ENCODE data around the gene ZNF423.

ZNF423 gene

DNA sequence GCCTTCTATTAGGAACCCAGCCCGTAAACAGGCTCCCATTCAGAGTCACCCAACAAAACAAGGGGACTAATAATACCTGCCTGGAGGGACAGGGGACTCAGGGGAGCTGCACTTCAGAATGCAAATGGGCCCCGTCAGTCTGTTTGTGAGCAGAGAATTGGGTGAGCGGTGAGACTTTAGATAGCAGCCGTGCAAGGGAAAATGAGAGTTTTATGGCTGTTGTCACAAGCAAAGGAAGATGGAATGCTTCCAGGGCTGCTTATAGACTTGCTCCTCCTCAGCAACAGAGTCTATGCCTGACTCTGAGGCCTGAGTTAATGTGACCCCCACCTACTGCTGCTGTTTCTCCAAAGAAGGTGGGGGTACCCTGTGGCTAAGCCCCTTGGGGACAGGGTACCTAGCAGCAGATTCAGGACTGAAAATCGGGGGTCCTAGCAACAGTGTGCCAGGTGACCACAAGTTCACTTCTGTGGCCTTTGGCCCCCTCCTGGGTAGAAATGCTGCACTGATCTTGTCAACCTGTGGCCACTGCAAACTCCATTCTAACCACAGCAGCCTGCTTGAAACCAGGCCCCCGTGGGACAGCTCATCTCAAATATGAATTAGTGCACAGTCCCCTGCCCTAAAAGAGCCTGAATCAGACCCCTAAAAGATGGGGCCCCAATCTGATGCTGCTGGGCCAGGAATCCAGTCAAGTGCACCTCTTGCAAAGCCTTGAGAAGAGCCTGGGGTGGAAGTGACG, 355.9 kb downstream of the ZNF423 start:
- peak in 1 of 2 donors; percentile 38 for DNase-seq
- no peaks in the 10 kb centered on the region for H3K36me3 ChIP-seq
- TF ChIP-seq, protein P1, sequence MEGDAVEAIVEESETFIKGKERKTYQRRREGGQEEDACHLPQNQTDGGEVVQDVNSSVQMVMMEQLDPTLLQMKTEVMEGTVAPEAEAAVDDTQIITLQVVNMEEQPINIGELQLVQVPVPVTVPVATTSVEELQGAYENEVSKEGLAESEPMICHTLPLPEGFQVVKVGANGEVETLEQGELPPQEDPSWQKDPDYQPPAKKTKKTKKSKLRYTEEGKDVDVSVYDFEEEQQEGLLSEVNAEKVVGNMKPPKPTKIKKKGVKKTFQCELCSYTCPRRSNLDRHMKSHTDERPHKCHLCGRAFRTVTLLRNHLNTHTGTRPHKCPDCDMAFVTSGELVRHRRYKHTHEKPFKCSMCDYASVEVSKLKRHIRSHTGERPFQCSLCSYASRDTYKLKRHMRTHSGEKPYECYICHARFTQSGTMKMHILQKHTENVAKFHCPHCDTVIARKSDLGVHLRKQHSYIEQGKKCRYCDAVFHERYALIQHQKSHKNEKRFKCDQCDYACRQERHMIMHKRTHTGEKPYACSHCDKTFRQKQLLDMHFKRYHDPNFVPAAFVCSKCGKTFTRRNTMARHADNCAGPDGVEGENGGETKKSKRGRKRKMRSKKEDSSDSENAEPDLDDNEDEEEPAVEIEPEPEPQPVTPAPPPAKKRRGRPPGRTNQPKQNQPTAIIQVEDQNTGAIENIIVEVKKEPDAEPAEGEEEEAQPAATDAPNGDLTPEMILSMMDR (IDR thresholded peaks at IDR 0.05) = no peak
- no peaks in the 10 kb centered on the region for H3K9me3 ChIP-seq
- no peak overlapping the region for H3K4me3 ChIP-seq
- no peaks in the 10 kb centered on the region for H3K4me1 ChIP-seq
- intact Hi-C loops (cut with DNase I; ENCODE audit: low total_unique reads) = no loop called here
- H3K27ac ChIP-seq = no peak overlapping the region
- no peaks in the 10 kb centered on the region for H3K27me3 ChIP-seq

DNA sequence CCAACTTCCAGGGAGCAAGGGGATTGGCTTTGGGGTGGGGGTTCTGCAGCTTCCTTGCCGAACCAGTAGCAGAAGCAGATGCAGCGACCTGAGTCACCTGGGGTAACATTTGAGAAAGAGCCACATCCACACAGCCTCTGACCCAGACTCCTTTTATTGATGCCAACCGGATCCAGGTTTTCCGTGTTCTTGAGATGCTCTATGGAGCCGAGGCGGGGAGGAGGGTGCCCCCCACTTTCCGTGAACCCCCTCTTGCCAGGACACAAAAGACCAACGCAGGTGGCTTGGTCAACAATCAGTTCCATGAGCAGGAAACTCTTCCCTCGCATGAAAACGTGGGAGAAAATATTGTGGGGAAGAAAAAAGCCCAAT, 356.5 kb downstream of the ZNF423 start:
- H3K27me3 ChIP-seq = no peaks in the 10 kb centered on the region
- intact Hi-C loops (cut with DNase I; ENCODE audit: low total_unique reads) = no loop called here
- H3K27ac ChIP-seq = no peak overlapping the region
- TF ChIP-seq, protein P1 (IDR thresholded peaks at IDR 0.05) = no peak
- no peak overlapping the region for H3K4me3 ChIP-seq
- peak in 1 of 2 donors; percentile 12 for DNase-seq
- no peaks in the 10 kb centered on the region for H3K36me3 ChIP-seq
- no peaks in the 10 kb centered on the region for H3K9me3 ChIP-seq
- no peaks in the 10 kb centered on the region for H3K4me1 ChIP-seq

DNA sequence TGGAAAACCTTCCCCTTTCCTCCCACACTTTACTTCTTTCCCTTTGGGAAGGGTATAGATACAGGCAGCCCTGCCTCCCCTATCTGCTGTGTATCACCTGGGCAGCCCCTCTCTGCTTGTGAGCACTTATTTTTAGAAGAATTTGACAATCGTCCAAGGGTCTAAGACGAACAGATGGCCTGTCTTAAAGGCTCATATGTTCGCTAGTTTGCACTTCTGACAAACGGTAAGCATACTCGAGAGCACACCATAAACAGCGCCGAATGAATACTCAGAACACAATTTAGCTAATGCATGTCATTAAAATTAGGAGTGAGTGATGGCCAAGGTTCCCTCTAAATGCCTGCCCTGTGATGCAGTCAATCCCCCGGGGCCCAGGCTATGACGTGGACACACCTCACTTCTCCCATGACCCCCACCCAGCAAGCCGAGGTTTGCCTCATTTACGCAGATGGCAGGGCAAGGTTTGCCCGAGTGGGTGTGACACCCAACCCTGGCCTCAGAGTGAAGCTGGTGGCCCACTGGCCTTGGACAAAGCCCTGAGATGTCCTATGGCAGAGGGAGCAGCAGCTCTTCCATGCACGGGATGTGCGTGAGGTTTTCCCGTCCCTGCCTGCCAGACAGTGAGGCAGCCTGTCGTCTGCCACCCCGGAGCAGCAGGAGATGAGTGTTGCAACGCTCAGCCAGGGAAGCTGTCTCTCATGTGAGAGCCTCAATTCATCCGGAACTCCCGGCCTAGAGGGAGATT, 357.1 kb downstream of the ZNF423 start:
- TF ChIP-seq, protein P1 (IDR thresholded peaks at IDR 0.05) = no peak
- H3K4me1 ChIP-seq = no peaks in the 10 kb centered on the region
- H3K4me3 ChIP-seq = no peak overlapping the region
- H3K27ac ChIP-seq = no peak overlapping the region
- intact Hi-C loops (cut with DNase I; ENCODE audit: low total_unique reads) = no loop called here
- H3K36me3 ChIP-seq = no peaks in the 10 kb centered on the region
- DNase-seq = peak; percentile 11 to 45
- H3K27me3 ChIP-seq = no peaks in the 10 kb centered on the region
- H3K9me3 ChIP-seq = no peaks in the 10 kb centered on the region

DNA sequence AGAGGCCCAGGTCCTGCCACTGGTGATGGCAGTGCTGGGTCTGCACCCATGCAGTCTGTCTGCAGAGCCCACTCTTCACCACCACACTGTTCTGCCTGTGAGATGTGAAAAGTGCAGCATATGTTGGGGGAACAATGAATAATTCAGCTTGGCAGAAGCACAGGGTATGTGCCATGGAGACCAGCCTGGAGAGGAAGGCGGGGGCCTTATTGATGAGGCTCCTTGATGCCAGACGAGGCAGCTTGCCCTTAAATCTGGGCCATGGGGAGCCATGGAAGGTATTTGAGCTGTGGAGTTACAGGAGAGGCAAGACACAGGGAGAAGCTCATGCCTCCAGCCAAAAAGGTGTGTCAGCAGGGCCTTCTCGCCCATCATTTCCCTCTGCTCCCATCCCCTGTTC, 357.6 kb downstream of the ZNF423 start:
- H3K4me1 ChIP-seq = no peaks in the 10 kb centered on the region
- H3K27ac ChIP-seq = no peak overlapping the region
- H3K9me3 ChIP-seq = no peaks in the 10 kb centered on the region
- DNase-seq = peak in 1 of 2 donors; percentile 33
- no peaks in the 10 kb centered on the region for H3K27me3 ChIP-seq
- intact Hi-C loops (cut with DNase I; ENCODE audit: low total_unique reads) = no loop called here
- TF ChIP-seq, protein P1 (IDR thresholded peaks at IDR 0.05) = no peak
- no peaks in the 10 kb centered on the region for H3K36me3 ChIP-seq
- no peak overlapping the region for H3K4me3 ChIP-seq

DNA sequence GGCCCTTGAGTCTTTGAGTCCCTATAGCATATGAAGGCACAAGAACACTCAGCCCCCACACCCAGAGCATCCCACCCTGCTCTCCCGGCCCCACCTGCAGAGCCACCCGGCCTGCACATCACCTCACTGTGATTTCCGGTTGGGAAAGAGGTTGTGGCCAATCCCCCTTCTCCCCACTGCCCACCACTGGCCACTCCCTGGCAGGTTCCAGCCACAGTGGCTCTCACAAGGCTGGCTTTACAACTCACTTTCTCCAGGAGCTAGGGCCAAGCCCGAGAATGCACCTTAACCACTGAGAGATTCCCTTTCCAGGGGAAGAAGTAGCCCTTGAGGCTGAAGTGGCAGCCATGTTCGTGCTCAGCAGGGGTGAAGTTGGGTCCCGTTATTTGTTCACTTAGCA, 358.4 kb downstream of the ZNF423 start:
- no peaks in the 10 kb centered on the region for H3K9me3 ChIP-seq
- no peaks in the 10 kb centered on the region for H3K27me3 ChIP-seq
- peak in 1 of 2 donors; percentile 11 for DNase-seq
- H3K4me3 ChIP-seq = no peak overlapping the region
- TF ChIP-seq, protein P1 (IDR thresholded peaks at IDR 0.05) = no peak
- H3K36me3 ChIP-seq = no peaks in the 10 kb centered on the region
- H3K4me1 ChIP-seq = peaks cover 0 to 4% (median 1%) of the 10 kb centered on the region in 4 donors
- intact Hi-C loops (cut with DNase I; ENCODE audit: low total_unique reads) = no loop called here
- H3K27ac ChIP-seq = no peak overlapping the region

Data from tibial artery (tissue), 4 donors.